HUES48 (cell line): ENCODE results near the gene TMEM175.
A peak's percentile ranks its signal among the peaks of the same experiment; 100 is the strongest.
"Not testable (repeated sequence)": the region's sequence is repeated elsewhere in the genome, so short reads cannot be mapped to it uniquely, and the experiment has no call there.

Experiments
- H3K27ac ChIP-seq: one replicate; pipeline ENCODE4 v1.7.0; 2013; ENCODE audit warnings: low read depth, low read length, inconsistent platforms
- H3K27me3 ChIP-seq: 2 replicates; pipeline ENCODE4 v1.6.1; 2013; ENCODE audit warnings: mild to moderate bottlenecking, low read length; ENCODE audit not compliant: control insufficient read depth, insufficient read depth
- H3K36me3 ChIP-seq: 2 replicates; pipeline ENCODE4 v1.6.1; 2013; ENCODE audit warnings: low read length; ENCODE audit not compliant: control insufficient read depth, insufficient read depth
- H3K4me1 ChIP-seq: 2 replicates; pipeline ENCODE4 v1.6.1; 2013; ENCODE audit warnings: mild to moderate bottlenecking, low read length; ENCODE audit not compliant: control insufficient read depth, insufficient read depth
- H3K4me3 ChIP-seq: 2 replicates; pipeline ENCODE4 v1.5.1; 2013; ENCODE audit warnings: mild to moderate bottlenecking, low read depth, low read length
- H3K9ac ChIP-seq: 2 replicates; pipeline ENCODE4 v1.6.1; 2013; ENCODE audit warnings: mild to moderate bottlenecking, low read depth, low read length, moderate library complexity
- H3K9me3 ChIP-seq: 2 replicates; pipeline ENCODE4 v1.6.1; 2013; ENCODE audit warnings: low read length; ENCODE audit not compliant: control insufficient read depth, insufficient read depth

Gene TMEM175

GRCh38 chr4:998096-998691, 65.9 kb downstream of the TMEM175 start:
- Histone ChIP-seq H3K36me3 (no peaks in the 10 kb centered on the region), H3K27me3 (peaks cover 73% of the 10 kb centered on the region), H3K27ac (no peak overlapping the region), H3K9ac (no peak overlapping the region), H3K4me3 (no peak overlapping the region; the same call in 1 of the 2 replicates), H3K4me1 (no peaks in the 10 kb centered on the region), H3K9me3 (no peaks in the 10 kb centered on the region)

DNA sequence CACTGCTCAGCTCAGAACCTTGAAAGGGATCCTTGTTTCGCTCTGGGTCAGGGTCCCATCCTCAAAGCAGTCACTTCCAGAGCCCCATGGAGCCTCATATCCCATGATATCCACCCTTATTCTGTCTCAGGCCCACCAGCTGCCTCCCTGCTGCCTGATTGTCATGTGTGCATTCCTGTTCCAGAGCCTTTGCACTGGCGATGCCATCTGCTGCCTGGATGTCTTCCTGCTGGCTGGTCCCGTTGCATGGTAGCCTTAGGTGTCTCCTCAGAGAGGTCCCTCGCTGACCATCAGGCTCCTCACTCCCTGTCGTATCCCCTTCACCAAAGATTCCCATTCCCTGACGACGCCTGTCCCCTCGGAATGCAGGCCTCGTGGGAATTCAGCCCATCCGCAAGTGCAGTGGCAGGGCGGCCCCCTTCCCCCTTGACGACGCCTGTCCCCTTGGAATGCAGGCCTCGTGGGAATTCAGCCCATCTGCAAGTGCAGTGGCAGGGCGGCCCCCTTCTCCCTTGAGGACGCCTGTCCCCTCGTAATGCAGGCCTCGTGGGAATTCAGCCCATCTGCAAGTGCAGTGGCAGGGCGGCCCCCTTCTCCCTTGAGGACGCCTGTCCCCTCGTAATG, 67.1 kb downstream of the TMEM175 start:
- H3K4me3 ChIP-seq, H3K36me3 ChIP-seq, H3K9ac ChIP-seq, H3K9me3 ChIP-seq, H3K27ac ChIP-seq, H3K4me1 ChIP-seq: not testable (repeated sequence)
- peaks cover 84% of the 10 kb centered on the region for H3K27me3 ChIP-seq

DNA sequence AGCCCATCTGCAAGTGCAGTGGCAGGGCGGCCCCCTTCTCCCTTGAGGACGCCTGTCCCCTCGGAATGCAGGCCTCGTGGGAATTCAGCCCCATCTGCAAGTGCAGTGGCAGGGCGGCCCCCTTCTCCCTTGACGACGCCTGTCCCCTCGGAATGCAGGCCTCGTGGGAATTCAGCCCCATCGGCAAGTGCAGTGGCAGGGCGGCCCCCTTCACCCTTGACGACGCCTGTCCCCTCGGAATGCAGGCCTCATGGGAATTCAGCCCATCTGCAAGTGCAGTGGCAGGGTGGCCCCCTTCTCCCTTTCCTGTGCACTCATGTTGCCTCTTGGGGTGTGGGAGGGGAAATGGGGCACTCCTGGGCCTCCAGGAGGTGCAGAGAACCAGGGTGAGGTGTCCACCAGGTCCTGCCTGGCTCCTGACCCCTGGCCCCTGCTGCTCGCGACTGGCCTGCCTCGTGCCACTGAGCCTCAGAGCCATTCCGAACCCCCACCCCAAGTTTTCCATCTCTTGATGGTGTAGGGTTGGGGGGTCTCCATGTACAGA, 67.7 kb downstream of the TMEM175 start:
- no peak overlapping the region for H3K9ac ChIP-seq
- no peak overlapping the region for H3K27ac ChIP-seq
- H3K9me3 ChIP-seq: no peaks in the 10 kb centered on the region
- H3K4me1 ChIP-seq: no peaks in the 10 kb centered on the region
- H3K4me3 ChIP-seq: no peak overlapping the region
- no peaks in the 10 kb centered on the region for H3K36me3 ChIP-seq
- peaks cover 90% of the 10 kb centered on the region for H3K27me3 ChIP-seq

DNA sequence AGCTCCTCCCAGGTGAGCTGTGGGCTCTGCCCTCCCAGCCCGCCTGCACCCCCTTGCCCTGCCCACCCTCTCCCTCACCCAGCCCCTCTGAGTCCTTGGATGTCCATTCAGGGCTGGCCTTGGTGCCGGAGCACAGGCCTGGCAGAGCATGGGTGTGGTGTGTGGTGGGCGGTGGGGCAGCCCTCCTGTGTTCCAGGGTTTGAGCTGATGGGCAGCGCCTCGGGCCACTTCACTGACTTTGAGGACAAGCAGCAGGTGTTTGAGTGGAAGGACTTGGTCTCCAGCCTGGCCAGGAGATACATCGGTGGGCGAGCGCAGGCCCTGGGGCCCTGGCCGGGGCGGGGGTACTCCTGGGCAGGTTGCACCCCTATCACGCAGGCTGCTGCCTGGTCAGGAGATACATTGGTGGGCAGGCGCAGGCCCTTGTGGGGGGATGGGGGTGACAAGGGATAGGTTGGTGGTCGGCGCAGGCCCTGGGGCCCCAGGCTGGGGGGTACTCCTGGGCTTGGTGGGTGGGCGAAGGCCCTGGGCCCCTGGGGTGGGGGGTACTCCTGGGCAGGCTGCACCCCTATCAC, 68.5 kb downstream of the TMEM175 start:
- Histone ChIP-seq H3K4me1 (no peaks in the 10 kb centered on the region), H3K4me3 (no peak overlapping the region), H3K27me3 (peaks cover 94% of the 10 kb centered on the region), H3K9ac (no peak overlapping the region), H3K27ac (no peak overlapping the region), H3K9me3 (no peaks in the 10 kb centered on the region), H3K36me3 (no peaks in the 10 kb centered on the region)

- Histone ChIP-seq H3K27me3 (peaks cover 92% of the 10 kb centered on the region), H3K9ac (no peak overlapping the region), H3K27ac (no peak overlapping the region), H3K9me3 (no peaks in the 10 kb centered on the region), H3K4me3 (peak overlapping the region; percentile 55), H3K4me1 (no peaks in the 10 kb centered on the region), H3K36me3 (no peaks in the 10 kb centered on the region)
These were observed 69.4 kb downstream of the TMEM175 start for GRCh38 chr4:1001561-1002130.

- Histone ChIP-seq H3K27me3 (peaks cover 93% of the 10 kb centered on the region), H3K9ac (no peak overlapping the region), H3K9me3 (no peaks in the 10 kb centered on the region), H3K4me1 (no peaks in the 10 kb centered on the region), H3K27ac (no peak overlapping the region), H3K36me3 (no peaks in the 10 kb centered on the region), H3K4me3 (peak overlapping the region; percentile 55)
These were observed 69.9 kb downstream of the TMEM175 start for GRCh38 chr4:1002131-1002630.

- H3K9me3 ChIP-seq: no peaks in the 10 kb centered on the region
- no peaks in the 10 kb centered on the region for H3K4me1 ChIP-seq
- no peaks in the 10 kb centered on the region for H3K36me3 ChIP-seq
- H3K27me3 ChIP-seq: peaks cover 94% of the 10 kb centered on the region
- no peak overlapping the region for H3K9ac ChIP-seq
- no peak overlapping the region for H3K27ac ChIP-seq
- H3K4me3 ChIP-seq: peak overlapping the region; percentile 55
These were observed 70.5 kb downstream of the TMEM175 start for GRCh38 chr4:1002631-1003251.

GRCh38 chr4:1003271-1004070, 71.2 kb downstream of the TMEM175 start:
- Histone ChIP-seq H3K27ac (no peak overlapping the region), H3K9ac (no peak overlapping the region), H3K27me3 (peaks cover 94% of the 10 kb centered on the region), H3K4me3 (peak overlapping the region; percentile 40; the same call in 1 of the 2 replicates), H3K4me1 (no peaks in the 10 kb centered on the region), H3K9me3 (no peaks in the 10 kb centered on the region), H3K36me3 (no peaks in the 10 kb centered on the region)

DNA sequence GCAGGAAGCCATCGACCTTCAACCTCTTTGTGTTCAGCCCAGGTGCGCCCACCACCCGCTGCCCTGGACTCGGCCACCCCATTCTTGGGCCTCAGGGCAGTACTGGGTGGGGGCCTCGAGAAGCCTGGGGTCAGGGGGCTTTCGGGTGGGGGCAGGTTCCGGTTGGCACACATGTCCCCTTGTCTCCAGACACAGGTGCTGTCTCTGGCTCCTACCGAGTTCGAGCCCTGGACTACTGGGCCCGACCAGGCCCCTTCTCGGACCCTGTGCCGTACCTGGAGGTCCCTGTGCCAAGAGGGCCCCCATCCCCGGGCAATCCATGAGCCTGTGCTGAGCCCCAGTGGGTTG, 71.8 kb downstream of the TMEM175 start:
- Histone ChIP-seq H3K4me1 (0 out of 2 replicates have a peak, but pooled peaks cover 2% of the 10 kb centered on the region), H3K27ac (no peak overlapping the region), H3K4me3 (no peak overlapping the region), H3K27me3 (peaks cover 95% of the 10 kb centered on the region), H3K9me3 (no peaks in the 10 kb centered on the region), H3K9ac (no peak overlapping the region), H3K36me3 (no peaks in the 10 kb centered on the region)
